GM21737 (cell line): ENCODE data around the gene PATL2.
"Not testable (repeated sequence)": the region's sequence is repeated elsewhere in the genome, so short reads cannot be mapped to it uniquely, and the experiment has no call there.

ENCODE experiments used
- ATAC-seq: cut with Tn5 transposase; IDR thresholded peaks from one replicate; pipeline ENCODE4 v1.9.1; 2021; ENCODE audit warnings: mild to moderate bottlenecking, moderate library complexity; ENCODE audit not compliant: unreplicated experiment

PATL2 gene

GRCh38 chr15:44720000-44720435, 8.9 kb upstream of the PATL2 start:
- ATAC-seq = not testable (repeated sequence)

- ATAC-seq = peak; percentile 40
Observed at GRCh38 chr15:44719293-44719999, 8.3 kb upstream of the PATL2 start.

- ATAC-seq = no peak
Observed at GRCh38 chr15:44718927-44719292, 7.8 kb upstream of the PATL2 start.

GRCh38 chr15:44718180-44718926, 7.2 kb upstream of the PATL2 start:
- no peak for ATAC-seq

- no peak for ATAC-seq
Observed at GRCh38 chr15:44716983-44717602, 6.0 kb upstream of the PATL2 start.

- no peak for ATAC-seq
Observed at GRCh38 chr15:44715797-44716334, 4.7 kb upstream of the PATL2 start.

GRCh38 chr15:44715142-44715796, 4.1 kb upstream of the PATL2 start:
- ATAC-seq = no peak

GRCh38 chr15:44713006-44713966, 2.2 kb upstream of the PATL2 start:
- no peak for ATAC-seq

- no peak for ATAC-seq
Observed at GRCh38 chr15:44712346-44713005, 1.4 kb upstream of the PATL2 start.

- peak; percentile 3 for ATAC-seq
Observed at GRCh38 chr15:44711743-44712345, 721 bp upstream of the PATL2 start.

GRCh38 chr15:44710236-44711095, 657 bp downstream of the PATL2 start:
- peak; percentile 36 for ATAC-seq

- no peak for ATAC-seq
Observed at GRCh38 chr15:44706946-44707636, 4.0 kb downstream of the PATL2 start.

- ATAC-seq = no peak
Observed at GRCh38 chr15:44706401-44706800, 4.7 kb downstream of the PATL2 start.

- ATAC-seq = no peak
Observed at GRCh38 chr15:44705986-44706385, 5.1 kb downstream of the PATL2 start.

GRCh38 chr15:44700676-44701075, 10.4 kb downstream of the PATL2 start:
- not testable (repeated sequence) for ATAC-seq

GRCh38 chr15:44698641-44699040, 12.5 kb downstream of the PATL2 start:
- ATAC-seq = no peak

- ATAC-seq = no peak
Observed at GRCh38 chr15:44697014-44697413, 14.1 kb downstream of the PATL2 start.

- ATAC-seq = no peak
Observed at GRCh38 chr15:44695294-44695693, 15.8 kb downstream of the PATL2 start.
